Choroid plexus epithelial cell (primary cell): Measurements from ENCODE around the gene GPR6.

Experiments used
- DNase-seq: peaks from one replicate; pipeline ENCODE4 v3.0.0-alpha.2; 2010; ENCODE audit warnings: low read depth
- H3K4me3 ChIP-seq: 2 replicates; pipeline ENCODE4 v1.5.1; 2011; ENCODE audit warnings: low read depth, mild to moderate bottlenecking, control low read depth, low read length, moderate library complexity
- CTCF ChIP-seq: conservative IDR thresholded peaks from 2 replicates; pipeline ENCODE4 v1.5.1; 2011; ENCODE audit warnings: low read depth, mild to moderate bottlenecking, control low read depth, inconsistent platforms, low read length, moderate library complexity

GPR6 gene

GRCh38 chr6:109966299-109966698 lies 11.8 kb upstream of the GPR6 start:
- TF ChIP-seq CTCF = no peak
- no peak for DNase-seq
- no peak overlapping the region for H3K4me3 ChIP-seq

GRCh38 chr6:109977791-109978173 lies 329 bp upstream of the GPR6 start:
- no peak overlapping the region for H3K4me3 ChIP-seq
- no peak for DNase-seq
- TF ChIP-seq CTCF = no peak

GRCh38 chr6:109979033-109979921 lies 1.2 kb downstream of the GPR6 start:
- no peak overlapping the region for H3K4me3 ChIP-seq
- no peak for DNase-seq
- TF ChIP-seq CTCF = no peak

GRCh38 chr6:109984410-109984809 lies 6.3 kb downstream of the GPR6 start:
- TF ChIP-seq CTCF = no peak
- no peak for DNase-seq
- no peak overlapping the region for H3K4me3 ChIP-seq

- no peak overlapping the region for H3K4me3 ChIP-seq
- no peak for TF ChIP-seq CTCF
- no peak for DNase-seq
Measured at GRCh38 chr6:109987196-109987595, 9.1 kb downstream of the GPR6 start.

GRCh38 chr6:109991201-109992101 lies 13.3 kb downstream of the GPR6 start:
- DNase-seq = no peak
- no peak overlapping the region for H3K4me3 ChIP-seq
- TF ChIP-seq CTCF = no peak
